HT-29 (cell line): ENCODE data around the gene CEP164. TPM values are rescaled to one million over a fixed set of nuclear protein-coding genes. Genes with fewer than 3 reads are reported as not detected.
A peak's percentile ranks its signal among the peaks of the same experiment; 100 is the strongest.

Source experiments
- DNase-seq: peaks from one replicate; pipeline ENCODE4 v3.0.0-alpha.2; 2015; ENCODE audit warnings: low spot score
- total RNA-seq: library from RNA; depleted of rRNA; stranded (reverse); fragments of >200 nt; shearing (Covaris generic); gene quantifications from 2 replicates; pipeline ENCODE4 v1.2.3, GENCODE V29; 2014

Gene CEP164
- total RNA-seq, 1 experiment from 2014 or later, result 21.4 TPM

DNA sequence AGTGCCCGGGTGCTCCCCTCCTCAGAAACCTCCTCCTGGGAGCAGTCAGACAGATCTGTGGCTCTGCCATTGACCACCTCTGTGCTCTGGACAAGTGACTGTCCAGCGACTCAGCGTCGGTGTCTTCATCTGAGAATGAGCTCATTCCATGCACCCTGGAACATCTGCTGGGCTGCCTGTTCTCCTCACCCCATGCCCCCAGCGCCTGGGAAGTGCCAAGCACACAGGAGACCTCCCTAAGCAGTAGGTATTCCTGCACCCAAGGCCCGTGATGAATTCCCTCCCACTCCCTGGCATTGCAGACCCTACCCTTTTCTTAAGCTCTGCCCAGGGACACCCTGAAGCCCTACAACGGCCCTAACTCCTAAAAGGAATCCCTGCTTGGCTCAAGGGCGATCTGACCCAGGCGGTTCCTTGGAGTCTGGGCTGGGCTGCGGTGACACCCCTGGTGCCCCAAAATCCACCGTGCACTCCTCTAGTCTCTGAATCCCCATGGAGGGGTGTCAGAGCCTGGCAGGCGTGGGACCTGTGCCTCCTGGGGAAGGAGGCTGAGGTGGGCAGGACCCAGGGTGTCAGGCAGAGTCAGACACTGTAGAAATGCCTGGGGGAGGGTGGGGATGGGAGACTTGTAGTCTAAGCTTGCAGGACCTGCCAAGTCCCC is 92.0 kb downstream of the CEP164 start:
- DNase-seq, result no peak

- no peak for DNase-seq
These were observed 92.5 kb downstream of the CEP164 start for GRCh38 chr11:117420143-117420485.

GRCh38 chr11:117420598-117420997 is 92.9 kb downstream of the CEP164 start:
- DNase-seq, result no peak

DNA sequence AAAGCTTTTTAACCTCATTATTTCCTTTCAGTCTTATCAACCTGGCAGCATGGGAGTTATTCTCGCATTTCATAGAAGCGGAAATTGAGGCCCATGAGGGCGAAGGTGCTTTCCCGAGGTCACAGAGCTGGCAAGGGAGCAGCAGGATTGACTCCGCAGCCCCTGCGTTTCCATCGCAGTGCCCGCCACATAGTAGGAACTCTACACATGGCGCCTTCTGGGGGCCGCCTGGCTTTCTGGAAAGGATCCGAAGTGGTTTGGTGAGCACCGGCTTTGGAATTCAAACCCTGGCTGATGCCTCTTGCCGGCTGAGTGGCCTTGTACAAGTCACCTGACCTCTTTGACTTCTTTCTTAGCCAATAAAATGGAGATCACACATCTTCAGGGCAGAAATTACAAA is 93.4 kb downstream of the CEP164 start:
- no peak for DNase-seq

DNA sequence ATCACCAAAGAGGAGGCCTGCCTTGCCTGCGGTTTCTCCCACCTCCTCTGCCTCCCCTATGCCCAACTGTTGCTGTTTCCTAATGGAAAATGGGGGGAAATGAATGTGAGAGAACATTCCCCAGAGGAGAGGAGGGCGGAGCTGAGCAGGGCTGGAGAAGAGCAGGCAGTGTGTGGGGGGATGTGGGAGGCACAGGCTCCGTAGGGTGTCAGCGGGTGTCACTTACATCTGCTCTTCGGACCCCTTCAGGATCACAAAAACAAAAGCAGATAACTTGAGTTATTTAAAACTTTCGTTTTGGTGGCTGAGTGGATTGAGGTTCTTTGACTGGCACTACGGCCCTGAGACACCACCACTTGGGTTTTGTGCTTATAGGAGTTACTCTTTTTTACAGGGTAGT is 93.8 kb downstream of the CEP164 start:
- DNase-seq, result no peak

- DNase-seq, result no peak
These were observed 95.5 kb downstream of the CEP164 start for GRCh38 chr11:117423046-117423575.

GRCh38 chr11:117424781-117425180 is 97.1 kb downstream of the CEP164 start:
- DNase-seq, result no peak

DNA sequence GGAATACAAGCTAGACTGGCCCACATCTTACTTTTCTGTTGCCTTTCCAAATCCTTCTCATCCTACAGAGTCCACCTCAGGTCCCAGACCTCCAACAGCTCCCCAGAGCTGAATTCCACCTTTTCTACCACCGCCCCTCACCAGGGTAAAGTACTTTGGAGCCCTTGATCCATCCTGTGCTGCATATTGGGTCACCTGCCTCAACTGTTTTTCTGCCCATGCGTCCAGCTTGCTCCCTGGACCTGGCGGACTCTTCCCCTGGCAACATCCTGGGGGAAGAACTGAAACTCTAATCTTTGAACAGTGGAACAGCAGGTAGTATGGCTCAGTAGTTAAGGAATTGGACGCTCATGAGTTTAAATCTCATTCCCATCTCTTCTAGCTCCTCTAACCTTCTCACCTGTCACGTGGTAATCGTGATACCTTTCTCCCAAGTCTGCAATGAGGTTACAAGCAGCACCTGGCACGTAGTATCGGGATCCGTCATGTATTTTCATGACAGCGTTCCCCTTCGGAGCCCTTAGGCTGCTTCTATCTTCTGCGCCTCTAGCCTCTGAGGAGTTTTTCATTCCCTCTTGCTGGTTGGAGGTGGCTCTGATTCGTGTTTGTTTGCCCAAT is 98.1 kb downstream of the CEP164 start:
- DNase-seq, result no peak

GRCh38 chr11:117426297-117426685 is 98.6 kb downstream of the CEP164 start:
- DNase-seq, result peak; percentile 82

- no peak for DNase-seq
These were observed 99.3 kb downstream of the CEP164 start for GRCh38 chr11:117426941-117427340.

DNA sequence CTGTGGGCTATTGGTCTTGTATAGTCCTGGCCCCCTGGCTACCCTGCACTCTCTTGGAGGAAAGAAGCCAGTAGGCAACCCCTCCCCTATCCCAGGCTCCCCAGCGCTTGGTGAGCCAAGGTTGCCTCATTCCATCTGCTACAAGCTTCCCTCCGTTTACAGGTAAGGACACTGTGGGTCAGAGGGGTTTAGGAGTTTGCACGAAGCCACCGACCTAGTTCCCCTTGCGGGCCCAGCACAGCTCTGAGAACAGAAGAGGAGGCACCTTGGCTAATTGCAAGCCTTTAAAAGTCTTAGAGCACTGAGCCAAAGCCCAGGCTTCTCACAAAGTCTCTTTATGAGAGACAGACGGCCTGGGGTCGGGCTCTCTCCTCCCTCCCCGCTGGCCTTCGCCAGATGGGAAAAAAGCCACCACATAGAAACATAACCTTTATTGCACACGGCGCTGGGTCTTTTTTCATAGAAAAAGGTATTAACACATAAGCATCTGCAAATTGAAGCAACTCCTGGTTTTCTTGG is 99.8 kb downstream of the CEP164 start:
- DNase-seq, result no peak

GRCh38 chr11:117428186-117428855 is 100.7 kb downstream of the CEP164 start:
- no peak for DNase-seq

DNA sequence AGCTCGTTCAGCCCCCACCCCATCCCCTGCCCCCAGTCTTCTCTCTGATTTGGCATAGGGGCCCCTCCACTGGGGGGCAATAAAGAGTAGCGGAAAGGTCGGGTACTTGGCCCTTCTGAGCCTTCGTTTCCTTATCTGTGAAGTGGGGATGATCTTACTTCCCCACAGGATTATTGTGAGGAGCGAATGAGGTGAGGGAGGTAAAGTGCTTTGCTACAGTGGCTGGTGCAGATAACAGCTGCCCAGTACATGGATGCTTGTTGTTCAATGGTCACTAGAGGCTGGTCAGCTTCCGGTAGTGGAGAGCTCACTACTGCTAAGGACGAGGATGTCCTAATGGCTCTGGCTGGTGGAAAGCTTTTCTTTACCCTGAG is 101.2 kb downstream of the CEP164 start:
- DNase-seq, result no peak

DNA sequence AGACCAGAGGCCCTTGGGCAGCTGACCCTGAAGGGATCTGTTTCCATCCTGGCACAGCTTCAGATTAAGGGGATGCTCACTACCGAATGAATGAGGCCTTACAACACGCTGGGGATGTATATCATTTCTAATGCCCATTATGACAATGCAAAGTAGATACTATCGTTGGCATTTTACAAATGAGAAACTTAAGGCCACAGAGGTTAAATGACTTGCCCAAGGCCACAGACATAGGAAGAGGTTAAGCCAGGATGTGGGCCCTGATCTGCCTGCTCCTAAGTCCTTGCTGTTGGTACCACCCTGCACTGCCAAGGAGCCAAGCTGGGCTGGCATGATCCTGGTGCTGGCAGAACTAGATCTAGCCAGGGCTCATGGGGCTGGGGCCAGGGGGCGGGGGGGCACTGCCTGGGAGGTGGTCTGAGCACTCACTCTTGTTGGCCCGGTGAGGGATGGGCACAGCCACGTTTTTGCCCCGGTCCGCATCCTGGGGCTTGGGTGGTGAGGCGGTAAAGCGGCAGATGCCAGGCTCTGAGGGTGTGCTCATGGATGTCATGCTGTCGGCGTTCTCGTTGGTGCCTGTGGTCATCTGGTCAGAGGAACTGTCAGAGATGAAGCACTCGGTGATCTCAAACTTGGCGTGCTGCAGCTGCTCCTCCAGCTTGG is 102.8 kb downstream of the CEP164 start:
- DNase-seq, result no peak

- no peak for DNase-seq
These were observed 103.8 kb downstream of the CEP164 start for GRCh38 chr11:117431436-117431835.

DNA sequence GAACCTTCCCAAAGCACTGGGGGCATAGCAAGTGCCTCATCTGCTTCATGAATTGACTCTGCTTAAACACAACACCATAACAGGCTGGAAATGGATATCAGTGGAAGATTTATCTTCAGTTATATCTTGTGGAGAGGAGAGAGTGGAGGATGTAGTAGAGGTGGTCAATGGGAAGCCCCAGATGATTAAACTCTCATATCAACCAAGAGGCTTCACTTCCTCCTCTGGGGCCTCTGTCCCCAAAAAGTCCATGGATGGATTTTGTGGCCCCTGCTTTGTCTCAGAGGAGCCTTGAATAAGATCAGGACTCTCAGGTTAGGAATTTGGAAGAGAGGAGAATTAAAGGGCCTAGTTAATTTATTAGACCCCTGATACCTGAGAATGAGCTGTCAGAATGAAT is 106.1 kb downstream of the CEP164 start:
- no peak for DNase-seq

GRCh38 chr11:117434481-117434880 is 106.8 kb downstream of the CEP164 start:
- no peak for DNase-seq

DNA sequence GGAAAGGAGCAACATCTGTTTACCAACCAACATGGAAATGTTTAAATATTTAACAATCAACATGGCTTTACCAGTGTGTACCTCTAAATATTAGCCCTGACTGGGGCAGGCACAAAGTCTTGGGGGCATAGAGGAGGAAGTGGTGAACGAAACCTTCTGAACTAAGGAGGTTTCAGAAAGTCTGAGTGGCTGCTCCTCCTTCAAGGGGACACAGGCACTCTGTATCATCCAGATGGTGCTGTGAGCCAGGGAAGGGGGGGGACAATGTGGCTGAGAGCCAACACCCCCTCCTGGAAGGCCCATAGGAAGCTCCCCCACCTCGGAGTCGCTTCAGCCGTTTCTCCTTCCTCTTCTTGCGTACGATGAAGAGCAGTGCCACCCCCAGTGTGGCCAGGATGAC is 107.7 kb downstream of the CEP164 start:
- DNase-seq, result no peak

GRCh38 chr11:117437041-117437790 is 109.6 kb downstream of the CEP164 start:
- DNase-seq, result no peak

GRCh38 chr11:117437791-117438130 is 110.1 kb downstream of the CEP164 start:
- DNase-seq, result no peak

- no peak for DNase-seq
These were observed 110.8 kb downstream of the CEP164 start for GRCh38 chr11:117438371-117439000.
